CD1c-positive myeloid dendritic cell (primary cell): Measurements from ENCODE around the gene UPB1.

Experiments used
- DNase-seq: peaks from one replicate; pipeline ENCODE4 v3.0.0-alpha.2; 2016; ENCODE audit errors: extremely low spot score

UPB1 gene

GRCh38 chr22:24503843-24504338, 8.8 kb downstream of the UPB1 start:
- DNase-seq: no peak

- DNase-seq: peak; percentile 48
These were observed 9.4 kb downstream of the UPB1 start for GRCh38 chr22:24504540-24504939.

- no peak for DNase-seq
These were observed 10.0 kb downstream of the UPB1 start for GRCh38 chr22:24504956-24505736.

- peak; percentile 63 for DNase-seq
These were observed 11.8 kb downstream of the UPB1 start for GRCh38 chr22:24506802-24507438.

GRCh38 chr22:24507716-24508115, 12.6 kb downstream of the UPB1 start:
- no peak for DNase-seq

GRCh38 chr22:24510637-24511625, 15.8 kb downstream of the UPB1 start:
- peak; percentile 74 for DNase-seq

GRCh38 chr22:24512043-24512442, 16.9 kb downstream of the UPB1 start:
- peak; percentile 70 for DNase-seq

- DNase-seq: no peak
These were observed 18.5 kb downstream of the UPB1 start for GRCh38 chr22:24513378-24514240.

- no peak for DNase-seq
These were observed 19.3 kb downstream of the UPB1 start for GRCh38 chr22:24514241-24515026.

GRCh38 chr22:24515027-24515338, 19.9 kb downstream of the UPB1 start:
- DNase-seq: no peak

- DNase-seq: peak; percentile 62
These were observed 21.2 kb downstream of the UPB1 start for GRCh38 chr22:24516301-24516737.

GRCh38 chr22:24517446-24517845, 22.3 kb downstream of the UPB1 start:
- no peak for DNase-seq

- no peak for DNase-seq
These were observed 23.1 kb downstream of the UPB1 start for GRCh38 chr22:24518228-24518627.

GRCh38 chr22:24518771-24519485, 23.8 kb downstream of the UPB1 start:
- no peak for DNase-seq

- DNase-seq: peak; percentile 32
These were observed 24.4 kb downstream of the UPB1 start for GRCh38 chr22:24519496-24519895.

- peak; percentile 34 for DNase-seq
These were observed 26.7 kb downstream of the UPB1 start for GRCh38 chr22:24521791-24522245.

- no peak for DNase-seq
These were observed 28.7 kb downstream of the UPB1 start for GRCh38 chr22:24523873-24524272.

- DNase-seq: peak; percentile 87
These were observed 30.4 kb downstream of the UPB1 start for GRCh38 chr22:24525416-24526037.

GRCh38 chr22:24526191-24526590, 31.1 kb downstream of the UPB1 start:
- DNase-seq: no peak
